GM12874 (cell line): ENCODE results near the gene NRIP2.

Source experiments
- TF ChIP-seq, protein P1 (sequence below): IDR thresholded peaks from 2 replicates; pipeline ENCODE4 v1.5.1; 2011; ENCODE audit warnings: low read depth, mild to moderate bottlenecking, control low read depth, low read length, moderate library complexity; ENCODE audit not compliant: insufficient read depth

NRIP2 gene

DNA sequence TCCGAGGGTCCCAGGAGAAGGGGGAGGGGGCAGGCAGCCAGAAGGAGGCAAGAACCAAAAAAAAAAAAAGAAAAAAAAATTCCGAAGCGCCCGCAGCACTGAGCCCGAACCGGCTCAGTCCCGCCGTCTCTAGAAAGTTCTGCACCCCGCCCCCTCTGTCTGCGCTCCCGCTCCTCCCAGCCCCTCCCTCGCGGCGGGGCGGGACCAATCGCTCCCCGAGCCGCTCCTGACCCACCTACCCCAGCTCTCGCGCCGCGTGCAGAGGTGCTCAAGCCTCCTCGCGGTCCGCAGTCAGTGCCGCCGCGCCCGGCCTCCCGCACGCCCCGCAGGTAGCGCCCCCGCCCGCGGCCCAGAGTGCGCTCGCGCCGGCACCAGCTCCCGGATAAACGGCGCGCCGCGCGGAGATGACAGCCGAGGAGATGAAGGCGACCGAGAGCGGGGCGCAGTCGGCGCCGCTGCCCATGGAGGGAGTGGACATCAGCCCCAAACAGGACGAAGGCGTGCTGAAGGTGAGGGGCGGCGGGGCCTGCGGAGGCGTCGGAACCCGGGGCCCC is 40.0 kb downstream of the NRIP2 start, which contains the start of gene FKBP4:
Gene FKBP4, plus strand, starts transcription at position 235 of the 554 bp plus-strand sequence. Its CDS starts 170 bp downstream, at position 405.
- TF ChIP-seq, protein P1, sequence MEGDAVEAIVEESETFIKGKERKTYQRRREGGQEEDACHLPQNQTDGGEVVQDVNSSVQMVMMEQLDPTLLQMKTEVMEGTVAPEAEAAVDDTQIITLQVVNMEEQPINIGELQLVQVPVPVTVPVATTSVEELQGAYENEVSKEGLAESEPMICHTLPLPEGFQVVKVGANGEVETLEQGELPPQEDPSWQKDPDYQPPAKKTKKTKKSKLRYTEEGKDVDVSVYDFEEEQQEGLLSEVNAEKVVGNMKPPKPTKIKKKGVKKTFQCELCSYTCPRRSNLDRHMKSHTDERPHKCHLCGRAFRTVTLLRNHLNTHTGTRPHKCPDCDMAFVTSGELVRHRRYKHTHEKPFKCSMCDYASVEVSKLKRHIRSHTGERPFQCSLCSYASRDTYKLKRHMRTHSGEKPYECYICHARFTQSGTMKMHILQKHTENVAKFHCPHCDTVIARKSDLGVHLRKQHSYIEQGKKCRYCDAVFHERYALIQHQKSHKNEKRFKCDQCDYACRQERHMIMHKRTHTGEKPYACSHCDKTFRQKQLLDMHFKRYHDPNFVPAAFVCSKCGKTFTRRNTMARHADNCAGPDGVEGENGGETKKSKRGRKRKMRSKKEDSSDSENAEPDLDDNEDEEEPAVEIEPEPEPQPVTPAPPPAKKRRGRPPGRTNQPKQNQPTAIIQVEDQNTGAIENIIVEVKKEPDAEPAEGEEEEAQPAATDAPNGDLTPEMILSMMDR = 0 out of 2 replicates have a peak, but pooled peaks have one; percentile 1

DNA sequence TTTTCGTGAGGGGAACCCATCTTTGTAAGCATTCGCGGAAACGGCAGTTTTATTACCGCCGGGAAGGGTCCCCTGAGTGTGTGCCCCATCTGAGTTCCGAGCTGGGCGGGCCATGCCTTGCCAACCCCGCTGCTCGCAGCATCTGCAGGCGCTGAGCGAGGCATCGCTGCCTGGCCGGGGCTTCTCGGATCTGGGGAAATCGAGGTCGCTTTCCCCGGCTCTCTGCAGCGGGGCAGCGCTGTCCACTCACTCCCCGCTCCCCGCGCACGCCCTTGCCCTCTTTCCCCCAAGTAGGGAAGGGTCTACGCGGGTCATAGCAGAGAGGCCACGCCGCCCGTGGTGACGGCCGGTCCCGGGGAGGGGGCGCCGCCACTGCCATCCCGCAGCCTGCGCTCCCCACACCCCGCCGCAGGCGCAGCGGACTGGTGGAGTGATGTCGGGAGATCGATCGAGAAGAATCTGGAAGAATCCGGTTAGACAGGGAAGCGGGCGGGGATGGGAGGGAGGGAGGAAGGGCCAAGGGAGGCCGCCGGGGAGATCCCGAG is 40.6 kb downstream of the NRIP2 start:
- TF ChIP-seq, protein P1 = no peak

DNA sequence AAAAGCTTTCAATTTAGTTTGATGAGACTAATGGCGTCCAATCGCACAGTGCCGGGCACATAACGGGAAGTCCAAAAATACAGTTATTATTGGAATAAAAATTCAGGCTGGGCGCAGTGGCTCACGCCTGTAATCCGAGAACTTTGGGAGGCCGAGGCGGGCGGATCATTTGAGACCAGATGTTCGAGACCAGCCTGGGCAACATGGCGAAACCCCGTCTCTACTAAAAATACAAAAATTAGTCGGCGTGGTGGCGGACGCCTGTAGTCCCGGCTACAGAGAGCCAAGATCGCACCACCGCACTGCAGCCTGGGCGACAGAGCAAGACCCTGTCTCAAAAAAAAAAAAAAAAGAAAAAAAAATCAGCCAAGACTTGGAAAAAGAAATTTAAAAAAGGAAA is 41.3 kb downstream of the NRIP2 start:
- TF ChIP-seq, protein P1 = no peak

DNA sequence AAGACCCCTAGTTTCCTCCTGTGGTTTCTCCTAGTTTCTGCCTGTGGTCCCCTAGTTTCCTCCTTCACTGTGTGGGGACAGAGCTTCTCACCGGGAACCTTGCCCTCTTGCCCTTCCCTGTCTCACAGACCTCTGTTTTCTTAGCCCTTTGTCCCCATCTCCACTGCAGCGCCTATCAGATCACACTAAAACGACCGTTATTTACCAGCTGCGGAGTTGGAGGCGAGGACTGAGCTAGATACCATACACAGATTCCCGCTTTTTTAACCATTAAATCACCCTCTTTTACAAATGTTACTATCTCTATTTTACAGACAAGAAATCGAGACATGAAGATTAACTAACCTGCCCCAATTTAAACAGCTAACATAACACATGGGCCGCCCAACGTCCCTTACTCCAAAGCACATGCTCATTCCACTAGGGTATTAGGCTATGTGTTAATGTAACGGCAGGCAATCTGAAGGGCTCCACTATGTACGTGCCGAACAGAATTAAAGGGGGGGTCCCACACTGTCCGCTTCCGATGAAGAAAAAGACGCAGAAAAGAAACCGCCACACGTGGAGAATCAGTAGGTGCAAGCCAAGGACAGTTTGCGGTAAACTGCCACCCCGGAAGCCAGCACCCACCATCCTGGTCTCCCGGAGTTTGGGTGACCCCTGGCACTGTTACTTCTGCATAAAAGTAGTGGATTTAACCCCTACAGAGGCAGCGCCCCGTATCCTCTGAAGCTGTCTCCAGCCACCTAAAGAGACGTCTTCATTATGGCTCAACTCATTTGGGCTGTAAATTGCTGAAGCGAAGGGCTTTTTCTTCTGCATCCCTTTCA is 41.9 kb downstream of the NRIP2 start:
- TF ChIP-seq, protein P1 = no peak

DNA sequence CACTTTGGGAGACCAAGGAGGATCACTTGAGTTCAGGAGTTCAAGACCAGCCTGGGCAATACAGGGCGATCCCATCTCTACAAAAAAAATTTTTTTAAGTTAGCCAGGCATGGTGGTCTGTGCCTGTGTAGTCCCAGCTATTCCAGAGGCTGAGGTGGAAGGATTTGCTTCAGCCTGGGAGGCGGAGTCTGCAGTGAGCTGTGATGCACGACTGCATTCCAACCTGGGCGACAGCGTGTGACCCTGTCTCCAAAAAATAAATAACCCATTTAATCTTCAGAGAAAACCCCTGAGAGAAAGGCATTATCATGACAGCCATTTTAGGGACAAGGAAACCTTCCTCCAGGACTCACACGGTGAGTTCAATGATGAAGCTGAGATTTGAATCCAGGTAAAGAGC is 43.7 kb downstream of the NRIP2 start:
- TF ChIP-seq, protein P1 = no peak

DNA sequence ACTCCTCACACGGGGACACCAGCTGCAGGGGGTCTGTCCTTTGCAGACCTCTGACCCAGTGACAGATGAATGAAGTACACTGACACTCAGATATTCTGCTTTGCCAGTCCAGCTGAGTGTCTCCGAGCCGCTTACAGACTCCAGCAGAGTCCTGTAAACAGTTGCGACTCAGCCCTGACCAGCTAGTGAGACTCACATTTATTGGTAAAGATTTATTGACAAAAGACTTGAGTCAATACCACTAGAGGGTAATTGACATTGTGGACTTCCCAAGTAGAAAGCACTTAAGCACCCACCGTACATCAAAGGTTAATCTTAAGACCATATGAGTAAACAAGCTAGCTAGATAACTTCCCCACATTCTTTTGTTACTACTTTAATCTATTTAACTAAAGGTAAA is 49.8 kb downstream of the NRIP2 start:
- TF ChIP-seq, protein P1 = no peak

DNA sequence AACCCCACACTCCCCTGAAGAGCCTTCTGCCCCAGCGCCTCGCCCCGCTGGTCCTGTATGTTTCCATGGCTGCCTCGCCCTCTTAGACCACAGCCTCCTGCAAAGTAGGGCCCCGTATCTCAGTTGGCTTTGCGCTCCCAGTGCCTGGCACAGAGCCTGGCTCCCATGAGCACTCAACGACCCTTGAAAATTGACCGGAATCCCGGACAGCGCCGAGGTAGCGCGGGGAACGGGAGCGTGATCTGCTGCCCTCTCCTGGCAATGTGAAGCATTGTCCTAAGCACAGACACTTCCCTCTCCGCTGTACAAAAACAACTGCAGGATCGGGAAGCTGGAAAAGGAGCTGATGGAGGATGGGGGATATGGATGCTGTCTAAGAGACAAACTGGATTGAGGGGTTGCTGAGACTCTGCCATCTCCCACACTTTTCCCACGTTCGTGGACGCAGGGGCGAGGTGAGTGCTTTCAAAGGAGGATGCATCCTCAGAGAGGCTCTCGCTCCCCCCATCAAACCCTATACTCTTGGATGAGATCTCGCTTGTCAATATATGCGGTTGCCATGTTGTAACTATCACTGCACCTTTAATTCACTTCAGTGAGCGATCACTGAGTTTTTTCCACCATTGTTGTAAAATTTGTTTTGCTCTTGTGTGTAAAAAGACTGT is 50.8 kb downstream of the NRIP2 start:
- TF ChIP-seq, protein P1 = peak; percentile 90
